Measurements from ENCODE around the gene STK39.
"Not testable (repeated sequence)": the region's sequence is repeated elsewhere in the genome, so short reads cannot be mapped to it uniquely, and the experiment has no call there.

The STK39 gene

GRCh38 chr2:168127371-168127770, 120.0 kb downstream of the STK39 start:
- DNase-seq = no peak

GRCh38 chr2:168122210-168122609, 125.2 kb downstream of the STK39 start:
- not testable (repeated sequence) for DNase-seq

GRCh38 chr2:168120730-168121129, 126.7 kb downstream of the STK39 start:
- DNase-seq = no peak

GRCh38 chr2:168120310-168120709, 127.1 kb downstream of the STK39 start:
- no peak for DNase-seq

- DNase-seq = no peak
Observed at GRCh38 chr2:168119515-168120141, 127.8 kb downstream of the STK39 start.

- DNase-seq = no peak
Observed at GRCh38 chr2:168118733-168119514, 128.5 kb downstream of the STK39 start.

GRCh38 chr2:168116448-168116847, 130.9 kb downstream of the STK39 start:
- no peak for DNase-seq

- DNase-seq = no peak
Observed at GRCh38 chr2:168114619-168115018, 132.8 kb downstream of the STK39 start.

- no peak for DNase-seq
Observed at GRCh38 chr2:168114040-168114439, 133.4 kb downstream of the STK39 start.

GRCh38 chr2:168107322-168107721, 140.1 kb downstream of the STK39 start:
- DNase-seq = no peak

- DNase-seq = no peak
Observed at GRCh38 chr2:168105127-168105683, 142.2 kb downstream of the STK39 start.

- no peak for DNase-seq
Observed at GRCh38 chr2:168097431-168097830, 150.0 kb downstream of the STK39 start.

- no peak for DNase-seq
Observed at GRCh38 chr2:168096158-168096557, 151.2 kb downstream of the STK39 start.

GRCh38 chr2:168091986-168092385, 155.4 kb downstream of the STK39 start:
- no peak for DNase-seq

- DNase-seq = no peak
Observed at GRCh38 chr2:168090366-168091135, 156.8 kb downstream of the STK39 start.

GRCh38 chr2:168089200-168089599, 158.2 kb downstream of the STK39 start:
- no peak for DNase-seq

GRCh38 chr2:168087401-168087800, 160.0 kb downstream of the STK39 start:
- DNase-seq = no peak

GRCh38 chr2:168086851-168087250, 160.5 kb downstream of the STK39 start:
- DNase-seq = no peak

- DNase-seq = no peak
Observed at GRCh38 chr2:168085801-168086361, 161.5 kb downstream of the STK39 start.

GRCh38 chr2:168084288-168084687, 163.1 kb downstream of the STK39 start:
- DNase-seq = no peak

- not testable (repeated sequence) for DNase-seq
Observed at GRCh38 chr2:168081452-168081851, 165.9 kb downstream of the STK39 start.

GRCh38 chr2:168079236-168079635, 168.2 kb downstream of the STK39 start:
- DNase-seq = no peak

- DNase-seq = no peak
Observed at GRCh38 chr2:168076731-168077130, 170.7 kb downstream of the STK39 start.
